OCI-LY7 (cell line): ENCODE measurements around the gene LRP8. TPM values are rescaled to one million over a fixed set of nuclear protein-coding genes. Genes with fewer than 3 reads are reported as not detected.

Experiments
- BruUV-seq: library from RNA; stranded (reverse); fragments of 400-500 nt; replicated peaks from 2 replicates; lab custom pipeline; 2021; lab: Mats Ljungman, UMichigan
- CTCF ChIA-PET: fragments of 300-600 bp; sonication (Branson Sonifier 250); formaldehyde crosslinking; loops from one replicate; lab custom pipeline; 2022; ENCODE audit warnings: antibody characterized with exemption; ENCODE audit not compliant: unreplicated experiment; lab: Charles Lee
- POLR2A ChIA-PET: fragments of 300-600 bp; sonication (Branson Sonifier 250); formaldehyde crosslinking; loops from one replicate; lab custom pipeline; 2022; ENCODE audit warnings: antibody characterized with exemption; lab: Charles Lee
- DNase-seq: peaks from one replicate; pipeline ENCODE4 v3.0.0-alpha.2; 2015; ENCODE audit warnings: low spot score
- H2AFZ ChIP-seq: fragments of 200-600 bp; sonication (generic), shearing (Covaris generic); 2 replicates; pipeline ENCODE4 v1.6.1; 2014; ENCODE audit warnings: mild to moderate bottlenecking, antibody characterized with exemption, low read length, moderate library complexity
- H3K27ac ChIP-seq: fragments of 200-600 bp; sonication (generic); 2 replicates; pipeline ENCODE4 v1.5.1; 2014; ENCODE audit warnings: mixed run types, low read depth, mild to moderate bottlenecking, moderate library complexity, low read length, inconsistent platforms; ENCODE audit not compliant: poor library complexity, severe bottlenecking
- H3K36me3 ChIP-seq: fragments of 200-600 bp; sonication (generic); 2 replicates; pipeline ENCODE4 v1.6.1; 2014; ENCODE audit warnings: mild to moderate bottlenecking, antibody characterized with exemption, low read length, moderate library complexity, mixed read lengths; ENCODE audit not compliant: insufficient read depth
- H3K4me1 ChIP-seq: fragments of 200-600 bp; sonication (generic); 2 replicates; pipeline ENCODE4 v1.5.1; 2014; ENCODE audit warnings: mild to moderate bottlenecking, low read length; ENCODE audit not compliant: insufficient read depth, poor library complexity, severe bottlenecking
- H3K4me2 ChIP-seq: fragments of 200-600 bp; sonication (generic); 2 replicates; pipeline ENCODE4 v1.6.1; 2014; ENCODE audit warnings: mild to moderate bottlenecking, low read length
- H3K4me3 ChIP-seq: fragments of 200-600 bp; sonication (generic); 2 replicates; pipeline ENCODE4 v1.5.1; 2014; ENCODE audit warnings: mild to moderate bottlenecking, low read depth, low read length; ENCODE audit not compliant: poor library complexity, severe bottlenecking
- H3K79me2 ChIP-seq: fragments of 200-600 bp; sonication (generic); 2 replicates; pipeline ENCODE4 v1.6.1; 2016; ENCODE audit warnings: low read depth, mild to moderate bottlenecking, low read length, moderate library complexity, mixed read lengths; ENCODE audit not compliant: insufficient read depth
- H3K9me2 ChIP-seq: fragments of 200-600 bp; sonication (generic); 2 replicates; pipeline ENCODE4 v1.6.1; 2016; ENCODE audit warnings: mild to moderate bottlenecking, low read length, mixed read lengths; ENCODE audit not compliant: insufficient read depth
- H3K9me3 ChIP-seq: fragments of 200-600 bp; sonication (generic); 2 replicates; pipeline ENCODE4 v1.6.1; 2014; ENCODE audit warnings: mild to moderate bottlenecking, mixed run types, low read length, mixed read lengths
- H4K20me1 ChIP-seq: fragments of 200-600 bp; sonication (generic); 2 replicates; pipeline ENCODE4 v1.6.1; 2014; ENCODE audit warnings: mild to moderate bottlenecking, antibody characterized with exemption, low read length, moderate library complexity, mixed read lengths; ENCODE audit not compliant: insufficient read depth
- CTCF ChIP-seq: fragments of 200-600 bp; sonication (generic); conservative IDR thresholded peaks from 2 replicates; pipeline ENCODE4 v1.5.1; 2014; ENCODE audit warnings: mild to moderate bottlenecking, antibody characterized with exemption, low read length, moderate library complexity, mixed read lengths
- EZH2phosphoT487 ChIP-seq: fragments of 200-600 bp; sonication (generic); IDR thresholded peaks from 2 replicates; pipeline ENCODE4 v1.6.1; 2018; ENCODE audit warnings: low read depth, borderline replicate concordance, mild to moderate bottlenecking, mixed run types, antibody characterized with exemption, low read length, moderate library complexity, mixed read lengths
- intact Hi-C: fragments of 100-400 bp; cut with micrococcal nuclease; formaldehyde crosslinking; loops from one replicate; pipeline ENCODE4 v1.10.0; 2022; ENCODE audit not compliant: unreplicated experiment
- total RNA-seq, 2 experiments: library from RNA; depleted of rRNA in 1 of 2; stranded (reverse); fragments of >200 nt in 1 of 2; shearing (Covaris generic) in 1 of 2; gene quantifications; 2 replicates each; pipeline ENCODE4 v1.2.3, GENCODE V29; 2014 to 2022

LRP8 gene
- total RNA-seq, 2 experiments from 2014 or later = 65.6 to 70.0 TPM

GRCh38 chr1:53307037-53307436 is 20.8 kb downstream of the LRP8 start:
- CTCF ChIA-PET = no interaction called here
- Histone ChIP-seq H3K36me3 (peaks cover 66% of the 10 kb centered on the region), H3K79me2 (0 out of 2 replicates have a peak, but pooled peaks cover 10% of the 10 kb centered on the region), H4K20me1 (no peaks in the 10 kb centered on the region; the same call in 1 of the 2 replicates), H2AFZ (no peak overlapping the region), H3K9me2 (no peaks in the 10 kb centered on the region), H3K4me1 (no peaks in the 10 kb centered on the region), H3K9me3 (no peaks in the 10 kb centered on the region), H3K27ac (no peak overlapping the region), H3K4me2 (no peak overlapping the region), H3K4me3 (no peak overlapping the region)
- DNase-seq = no peak
- POLR2A ChIA-PET = no interaction called here
- no TSS peak for BruUV-seq
- intact Hi-C loops = no loop called here
- TF ChIP-seq EZH2phosphoT487 (no peak), CTCF (no peak)

- no peak overlapping the region for H2AFZ ChIP-seq
- no peak for DNase-seq
- H3K27ac ChIP-seq = no peak overlapping the region
- no peak for TF ChIP-seq CTCF
- TF ChIP-seq EZH2phosphoT487 = no peak
- no peaks in the 10 kb centered on the region for H3K9me2 ChIP-seq
- H3K4me3 ChIP-seq = no peak overlapping the region
- no TSS peak for BruUV-seq
- no peak overlapping the region for H3K4me2 ChIP-seq
- H3K79me2 ChIP-seq = 0 out of 2 replicates have a peak, but pooled peaks cover 10% of the 10 kb centered on the region
- ChIA-PET CTCF (no interaction called here), POLR2A (no interaction called here)
- H3K9me3 ChIP-seq = no peaks in the 10 kb centered on the region
- peaks cover 66% of the 10 kb centered on the region for H3K36me3 ChIP-seq
- no peaks in the 10 kb centered on the region for H3K4me1 ChIP-seq
- intact Hi-C loops = no loop called here
- peaks cover 2% of the 10 kb centered on the region; the same call in 1 of the 2 replicates for H4K20me1 ChIP-seq
Measured at GRCh38 chr1:53306168-53306567, 21.7 kb downstream of the LRP8 start.

- POLR2A ChIA-PET = no interaction called here
Measured at GRCh38 chr1:53305650-53306049, 22.2 kb downstream of the LRP8 start.

More at GRCh38 chr1:53305650-53306049, 22.2 kb downstream of the LRP8 start:
- no peak overlapping the region for H3K4me3 ChIP-seq
- no peaks in the 10 kb centered on the region for H3K4me1 ChIP-seq
- DNase-seq = no peak
- no peaks in the 10 kb centered on the region for H3K9me3 ChIP-seq
- no TSS peak for BruUV-seq
- peaks cover 7% of the 10 kb centered on the region; the same call in 1 of the 2 replicates for H4K20me1 ChIP-seq
- no peak for TF ChIP-seq CTCF
- no peak overlapping the region for H3K27ac ChIP-seq
- no peak overlapping the region for H2AFZ ChIP-seq
- CTCF ChIA-PET = no interaction called here
- H3K4me2 ChIP-seq = no peak overlapping the region
- H3K79me2 ChIP-seq = 0 out of 2 replicates have a peak, but pooled peaks cover 10% of the 10 kb centered on the region
- intact Hi-C loops = no loop called here
- peaks cover 62% of the 10 kb centered on the region for H3K36me3 ChIP-seq
- no peaks in the 10 kb centered on the region for H3K9me2 ChIP-seq
